Hepatocyte (in vitro differentiated cells): Measurements from ENCODE around the gene ZNF687.

Source experiments
- CTCF ChIP-seq: fragments of 200-600 bp; sonication (generic); IDR thresholded peaks from 2 replicates; pipeline ENCODE4 v1.5.1; 2016; ENCODE audit warnings: antibody characterized with exemption, mild to moderate bottlenecking; ENCODE audit not compliant: poor library complexity
- EZH2 ChIP-seq: fragments of 200-600 bp; sonication (generic); IDR thresholded peaks from 2 replicates; pipeline ENCODE4 v1.6.1; 2016; ENCODE audit warnings: antibody characterized with exemption, mild to moderate bottlenecking, borderline replicate concordance
- EZH2phosphoT487 ChIP-seq: fragments of 200-600 bp; sonication (generic); IDR thresholded peaks from one replicate; pipeline ENCODE4 v1.6.1; 2018; ENCODE audit warnings: antibody characterized with exemption, mild to moderate bottlenecking, low read depth, moderate library complexity; ENCODE audit not compliant: unreplicated experiment, severe bottlenecking

- TF ChIP-seq CTCF (peak; percentile 80), EZH2 (no peak), EZH2phosphoT487 (no peak)
These were observed 59.0 kb downstream of the ZNF687 start for GRCh38 chr1:151340870-151341754.
